Type B pancreatic cell (in vitro differentiated cells): ENCODE data around the gene PRKCE. TPM values are rescaled to one million over a fixed set of nuclear protein-coding genes. Genes with fewer than 3 reads are reported as not detected.

Experiments used
- DNase-seq: peaks from one replicate; pipeline ENCODE4 v3.0.0; 2021; ENCODE audit warnings: mixed read lengths; ENCODE audit not compliant: unreplicated experiment; ENCODE audit errors: extremely low spot score
- H3K27ac Mint-ChIP-seq: 2 replicates; pipeline ENCODE4 v1.8.0; 2021; ENCODE audit warnings: mild to moderate bottlenecking, mixed read lengths
- H3K27me3 Mint-ChIP-seq: 2 replicates; pipeline ENCODE4 v1.8.0; 2021; ENCODE audit warnings: mixed read lengths
- H3K36me3 Mint-ChIP-seq: 2 replicates; pipeline ENCODE4 v1.8.0; 2021; ENCODE audit warnings: mixed read lengths
- H3K4me1 Mint-ChIP-seq: one replicate; pipeline ENCODE4 v1.8.0; 2021; ENCODE audit warnings: mixed read lengths; ENCODE audit not compliant: unreplicated experiment
- H3K4me3 Mint-ChIP-seq: 2 replicates; pipeline ENCODE4 v1.8.0; 2021; ENCODE audit warnings: mild to moderate bottlenecking, mixed read lengths
- H3K9me3 Mint-ChIP-seq: 2 replicates; pipeline ENCODE4 v1.8.0; 2021; ENCODE audit warnings: mixed read lengths
- total RNA-seq: library from RNA; stranded (reverse); gene quantifications from 2 replicates; pipeline ENCODE4 v1.2.1, GENCODE V29; 2021; ENCODE audit warnings: low replicate concordance
- TF ChIP-seq, protein P1 (sequence below): fragments of 200-600 bp; sonication (generic); conservative IDR thresholded peaks from 2 replicates; pipeline ENCODE4 v1.5.0; 2021; ENCODE audit warnings: antibody characterized with exemption, mild to moderate bottlenecking

PRKCE gene
- total RNA-seq, 1 donor from 2014 or later: 21.2 TPM

- Mint-ChIP-seq H3K27me3 (no peaks in the 10 kb centered on the region), H3K27ac (no peak overlapping the region), H3K4me3 (no peak overlapping the region), H3K36me3 (peaks cover 10% of the 10 kb centered on the region), H3K9me3 (no peaks in the 10 kb centered on the region), H3K4me1 (no peaks in the 10 kb centered on the region)
- TF ChIP-seq, protein P1, sequence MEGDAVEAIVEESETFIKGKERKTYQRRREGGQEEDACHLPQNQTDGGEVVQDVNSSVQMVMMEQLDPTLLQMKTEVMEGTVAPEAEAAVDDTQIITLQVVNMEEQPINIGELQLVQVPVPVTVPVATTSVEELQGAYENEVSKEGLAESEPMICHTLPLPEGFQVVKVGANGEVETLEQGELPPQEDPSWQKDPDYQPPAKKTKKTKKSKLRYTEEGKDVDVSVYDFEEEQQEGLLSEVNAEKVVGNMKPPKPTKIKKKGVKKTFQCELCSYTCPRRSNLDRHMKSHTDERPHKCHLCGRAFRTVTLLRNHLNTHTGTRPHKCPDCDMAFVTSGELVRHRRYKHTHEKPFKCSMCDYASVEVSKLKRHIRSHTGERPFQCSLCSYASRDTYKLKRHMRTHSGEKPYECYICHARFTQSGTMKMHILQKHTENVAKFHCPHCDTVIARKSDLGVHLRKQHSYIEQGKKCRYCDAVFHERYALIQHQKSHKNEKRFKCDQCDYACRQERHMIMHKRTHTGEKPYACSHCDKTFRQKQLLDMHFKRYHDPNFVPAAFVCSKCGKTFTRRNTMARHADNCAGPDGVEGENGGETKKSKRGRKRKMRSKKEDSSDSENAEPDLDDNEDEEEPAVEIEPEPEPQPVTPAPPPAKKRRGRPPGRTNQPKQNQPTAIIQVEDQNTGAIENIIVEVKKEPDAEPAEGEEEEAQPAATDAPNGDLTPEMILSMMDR: no peak
- DNase-seq: no peak
Measured at GRCh38 chr2:46147626-46148368, 496.3 kb downstream of the PRKCE start.

DNA sequence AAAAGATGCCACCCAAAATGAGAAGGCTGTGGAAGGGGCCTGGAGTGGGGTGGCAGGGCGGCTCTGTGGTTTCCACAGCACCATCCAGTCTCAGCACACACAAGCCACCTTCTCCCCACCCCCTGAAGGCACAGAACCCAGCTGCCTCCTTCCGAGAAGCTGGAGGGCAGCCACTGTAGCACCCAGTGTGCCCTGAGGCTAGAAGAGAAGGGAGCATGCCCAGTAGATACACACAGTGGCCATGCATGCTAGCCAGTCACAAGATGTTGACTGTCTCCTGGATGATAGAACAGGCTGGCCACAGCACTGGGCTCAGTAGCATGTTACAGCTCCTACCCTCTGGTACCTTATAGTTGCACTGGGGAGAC is 496.9 kb downstream of the PRKCE start:
- H3K27me3 Mint-ChIP-seq: no peaks in the 10 kb centered on the region
- H3K36me3 Mint-ChIP-seq: peaks cover 10% of the 10 kb centered on the region
- no peak overlapping the region for H3K27ac Mint-ChIP-seq
- no peak for DNase-seq
- TF ChIP-seq, protein P1: no peak
- no peaks in the 10 kb centered on the region for H3K9me3 Mint-ChIP-seq
- no peaks in the 10 kb centered on the region for H3K4me1 Mint-ChIP-seq
- no peak overlapping the region for H3K4me3 Mint-ChIP-seq

DNA sequence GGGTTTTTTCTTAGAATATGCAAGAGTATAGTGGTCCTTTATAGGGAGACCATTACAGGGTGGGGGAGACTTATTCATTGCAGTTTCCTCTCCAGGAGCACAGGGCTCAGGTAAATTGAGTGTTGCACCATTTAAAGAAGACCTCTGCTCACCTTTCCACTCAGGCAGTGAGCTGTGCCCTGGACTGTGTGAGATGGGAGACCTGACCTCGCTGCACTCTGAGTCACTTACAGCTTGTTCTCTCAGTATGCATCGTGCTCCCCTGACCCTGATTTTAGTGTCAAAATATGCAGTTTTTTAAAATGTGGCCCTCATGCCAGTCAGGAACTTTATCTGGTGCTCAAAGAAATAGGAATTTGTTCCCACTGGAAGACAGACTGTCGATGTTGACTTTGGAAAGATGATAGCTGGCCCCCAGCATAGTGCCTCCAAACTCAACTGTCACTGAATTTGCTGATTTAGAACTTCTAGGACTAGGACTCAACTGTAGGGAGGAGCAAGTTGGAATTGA is 499.0 kb downstream of the PRKCE start:
- no peak overlapping the region for H3K27ac Mint-ChIP-seq
- TF ChIP-seq, protein P1: no peak
- peaks cover 12% of the 10 kb centered on the region for H3K36me3 Mint-ChIP-seq
- no peaks in the 10 kb centered on the region for H3K9me3 Mint-ChIP-seq
- H3K4me1 Mint-ChIP-seq: no peaks in the 10 kb centered on the region
- H3K4me3 Mint-ChIP-seq: no peak overlapping the region
- no peak for DNase-seq
- H3K27me3 Mint-ChIP-seq: no peaks in the 10 kb centered on the region

DNA sequence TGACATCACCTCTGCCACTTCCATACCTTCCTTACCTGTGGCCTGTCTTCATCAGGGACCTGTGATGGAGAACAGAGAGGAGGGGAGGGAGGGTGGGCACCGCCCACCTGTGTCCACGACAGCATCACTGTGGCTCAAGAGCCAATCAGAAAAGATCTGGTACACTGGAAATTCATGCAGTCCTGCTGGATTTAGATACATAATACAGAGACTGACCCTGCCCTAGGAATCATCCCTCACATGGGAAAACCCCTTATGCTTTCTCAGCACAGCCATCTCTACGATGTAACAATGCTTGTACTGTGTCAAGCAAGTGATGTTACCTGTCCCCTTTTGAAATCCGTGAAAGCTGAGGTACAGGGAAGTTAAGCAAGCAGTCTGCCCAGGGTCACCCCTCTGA is 500.1 kb downstream of the PRKCE start:
- Mint-ChIP-seq H3K4me3 (no peak overlapping the region), H3K27ac (no peak overlapping the region), H3K9me3 (no peaks in the 10 kb centered on the region), H3K27me3 (no peaks in the 10 kb centered on the region), H3K4me1 (no peaks in the 10 kb centered on the region), H3K36me3 (peaks cover 11% of the 10 kb centered on the region)
- no peak for DNase-seq
- TF ChIP-seq, protein P1: no peak

GRCh38 chr2:46153996-46154753 is 502.7 kb downstream of the PRKCE start:
- no peak overlapping the region for H3K4me3 Mint-ChIP-seq
- no peak overlapping the region for H3K27ac Mint-ChIP-seq
- DNase-seq: no peak
- TF ChIP-seq, protein P1: no peak
- H3K9me3 Mint-ChIP-seq: no peaks in the 10 kb centered on the region
- no peaks in the 10 kb centered on the region for H3K4me1 Mint-ChIP-seq
- H3K36me3 Mint-ChIP-seq: peaks cover 8% of the 10 kb centered on the region
- H3K27me3 Mint-ChIP-seq: no peaks in the 10 kb centered on the region
